Measurements from ENCODE around the gene RPL32. TPM values are rescaled to one million over a fixed set of nuclear protein-coding genes. Genes with fewer than 3 reads are reported as not detected.

RPL32 gene
- total and polyA plus RNA-seq, 9 of the 15 experiments (the other 6 are each of a cell fraction or from before 2014, with no cell fraction given), result 2,738 to 6,200 (median 4,286) TPM

DNA sequence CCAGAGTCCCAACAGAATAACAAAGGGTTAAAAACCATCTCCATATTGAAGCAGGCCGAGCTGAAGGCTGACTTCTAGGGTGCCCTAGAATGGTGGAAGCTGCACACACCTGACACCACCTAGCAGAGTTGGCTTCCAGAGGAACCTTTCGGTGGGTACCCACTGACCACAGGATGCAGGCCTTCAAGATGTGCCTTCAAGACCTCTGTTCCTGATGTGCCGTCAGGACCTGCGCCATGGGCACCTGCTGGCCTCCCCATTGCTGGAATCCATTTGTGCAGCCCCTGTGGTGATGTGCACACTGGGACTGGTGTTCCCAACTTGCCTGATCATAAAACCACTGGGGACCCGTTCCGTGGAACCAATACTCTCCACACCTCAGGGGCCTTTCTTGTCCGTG, 35.7 kb upstream of the RPL32 start:
- H2AFZ ChIP-seq (ENCODE audit: low read depth, low read length), result no peak overlapping the region
- no peaks in the 10 kb centered on the region for H3K79me2 ChIP-seq (ENCODE audit: control insufficient read depth, insufficient read depth, low read length)
- H3K9me1 ChIP-seq (ENCODE audit: control insufficient read depth, insufficient read depth, low read length), result no peaks in the 10 kb centered on the region
- intact Hi-C loops (cut with micrococcal nuclease), result no loop called here
- peaks cover 54 to 77% of the 10 kb centered on the region in 2 experiments for H3K4me1 ChIP-seq (replicated peaks in 1 of 2; ENCODE audit: control insufficient read depth in 2 of 2, insufficient read depth in 2 of 2, low read length in 2 of 2)
- in situ Hi-C loops (cut with MboI), result loop anchor here (25.0 kb wide), 1 partner anchor 740 kb away; no protein-coding TSS in a partner anchor
- no peak overlapping the region for H3K4me3 ChIP-seq
- no peak for ATAC-seq
- H4K20me1 ChIP-seq (replicated peaks; ENCODE audit: control insufficient read depth, insufficient read depth, low read length), result no peaks in the 10 kb centered on the region
- H3K4me2 ChIP-seq (ENCODE audit: insufficient read depth, low read length), result no peak overlapping the region; the same call in 1 of the 2 replicates
- TF ChIP-seq WHSC1 (IDR thresholded peaks at IDR 0.05; ENCODE audit: low read length), result peak; percentile 82
- TF ChIP-seq, protein P1, sequence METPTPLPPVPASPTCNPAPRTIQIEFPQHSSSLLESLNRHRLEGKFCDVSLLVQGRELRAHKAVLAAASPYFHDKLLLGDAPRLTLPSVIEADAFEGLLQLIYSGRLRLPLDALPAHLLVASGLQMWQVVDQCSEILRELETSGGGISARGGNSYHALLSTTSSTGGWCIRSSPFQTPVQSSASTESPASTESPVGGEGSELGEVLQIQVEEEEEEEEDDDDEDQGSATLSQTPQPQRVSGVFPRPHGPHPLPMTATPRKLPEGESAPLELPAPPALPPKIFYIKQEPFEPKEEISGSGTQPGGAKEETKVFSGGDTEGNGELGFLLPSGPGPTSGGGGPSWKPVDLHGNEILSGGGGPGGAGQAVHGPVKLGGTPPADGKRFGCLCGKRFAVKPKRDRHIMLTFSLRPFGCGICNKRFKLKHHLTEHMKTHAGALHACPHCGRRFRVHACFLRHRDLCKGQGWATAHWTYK (CRISPR knock-in tag; IDR thresholded peaks at IDR 0.05), result no peak
- no peaks in the 10 kb centered on the region for H3K36me3 ChIP-seq (ENCODE audit: control insufficient read depth, insufficient read depth, low read length)
- H3K9me3 ChIP-seq (replicated peaks; ENCODE audit: control insufficient read depth, insufficient read depth, low read depth, low read length), result no peaks in the 10 kb centered on the region
- no TSS peak for BruUV-seq (replicated peaks)
- WGBS (ENCODE audit: insufficient coverage, low coverage, missing lambda C conversion rate), result 87% methylated on average over 7 of the region's 7 CpGs
- H3K27me3 ChIP-seq (ENCODE audit: control insufficient read depth in 2 of 2, insufficient read depth in 2 of 2, low read length in 2 of 2), result no peaks in the 10 kb centered on the region
- CTCF ChIA-PET (ENCODE audit: low intra/inter-chr PET ratio), result interaction anchor here (0.7 to 0.8 kb wide), 2 partner anchors 52 to 169 kb away, joined by 3 read pairs; no protein-coding TSS in a partner anchor
- peak overlapping the region in 1 of 2 experiments; percentile 45; a peak in 1 of 4 replicates for H3K9ac ChIP-seq (ENCODE audit: insufficient read depth in 1 of 2, low read depth in 2 of 2, low read length in 2 of 2)
- FAIRE-seq, result no peak
- no peak overlapping the region for H3K27ac ChIP-seq (ENCODE audit: extremely low read depth, low read depth, low read length)
- POLR2A ChIA-PET, result interaction anchor here (0.6 to 1.4 kb wide), 3 partner anchors 8 to 52 kb away, joined by 3 to 8 read pairs (median 5); no protein-coding TSS in a partner anchor
- DNase-seq (ENCODE audit: extremely low read depth in 1 of 4, low spot score in 3 of 4), result no peak
